RWPE1 (cell line): ENCODE measurements around the gene GSK3B.

Experiments
- CTCF ChIA-PET: fragments of 350-600 bp; sonication (Branson Sonifier 250); formaldehyde crosslinking; extraction: SDS; loops from one replicate; lab custom pipeline; 2021; lab: Yijun Ruan, JAX
- POLR2A ChIA-PET: fragments of 400-600 bp; formaldehyde crosslinking; extraction: SDS; loops from one replicate; lab custom pipeline; 2020; ENCODE audit warnings: antibody characterized with exemption; ENCODE audit not compliant: low non-redundant PET; lab: Yijun Ruan, JAX
- DNase-seq: peaks from one replicate; pipeline ENCODE4 v3.0.0; 2012; ENCODE audit warnings: low spot score
- H3K27ac ChIP-seq: fragments of 450-650 bp; 2 replicates; pipeline ENCODE4 v1.5.1; 2017
- TF ChIP-seq, protein P1 (sequence below): fragments of 450-650 bp; conservative IDR thresholded peaks from 2 replicates; pipeline ENCODE4 v1.5.1; 2017; ENCODE audit warnings: low read depth, mild to moderate bottlenecking

The GSK3B gene

DNA sequence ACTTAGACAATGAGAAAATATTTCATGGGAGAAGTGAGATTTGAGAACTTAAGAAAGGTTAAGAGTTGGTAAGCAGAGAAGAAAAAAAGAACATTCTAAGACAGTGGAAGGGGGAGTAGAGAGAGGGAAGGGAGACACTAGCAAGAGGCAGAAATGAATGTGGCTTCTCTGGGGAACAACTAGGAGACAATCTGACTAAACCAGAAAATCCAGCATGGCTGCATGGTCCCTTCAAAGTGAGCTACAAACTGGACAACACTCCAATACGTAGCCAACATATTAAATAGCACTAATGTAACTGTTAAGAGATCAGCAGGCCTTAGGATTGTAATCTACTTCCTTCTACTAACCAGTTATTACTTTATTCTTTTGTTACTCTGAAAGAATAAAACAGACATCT lies 222.7 kb downstream of the GSK3B start:
- POLR2A ChIA-PET = no interaction called here
- no peak for DNase-seq
- H3K27ac ChIP-seq = no peak overlapping the region
- TF ChIP-seq, protein P1, sequence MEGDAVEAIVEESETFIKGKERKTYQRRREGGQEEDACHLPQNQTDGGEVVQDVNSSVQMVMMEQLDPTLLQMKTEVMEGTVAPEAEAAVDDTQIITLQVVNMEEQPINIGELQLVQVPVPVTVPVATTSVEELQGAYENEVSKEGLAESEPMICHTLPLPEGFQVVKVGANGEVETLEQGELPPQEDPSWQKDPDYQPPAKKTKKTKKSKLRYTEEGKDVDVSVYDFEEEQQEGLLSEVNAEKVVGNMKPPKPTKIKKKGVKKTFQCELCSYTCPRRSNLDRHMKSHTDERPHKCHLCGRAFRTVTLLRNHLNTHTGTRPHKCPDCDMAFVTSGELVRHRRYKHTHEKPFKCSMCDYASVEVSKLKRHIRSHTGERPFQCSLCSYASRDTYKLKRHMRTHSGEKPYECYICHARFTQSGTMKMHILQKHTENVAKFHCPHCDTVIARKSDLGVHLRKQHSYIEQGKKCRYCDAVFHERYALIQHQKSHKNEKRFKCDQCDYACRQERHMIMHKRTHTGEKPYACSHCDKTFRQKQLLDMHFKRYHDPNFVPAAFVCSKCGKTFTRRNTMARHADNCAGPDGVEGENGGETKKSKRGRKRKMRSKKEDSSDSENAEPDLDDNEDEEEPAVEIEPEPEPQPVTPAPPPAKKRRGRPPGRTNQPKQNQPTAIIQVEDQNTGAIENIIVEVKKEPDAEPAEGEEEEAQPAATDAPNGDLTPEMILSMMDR = no peak
- CTCF ChIA-PET = no interaction called here

DNA sequence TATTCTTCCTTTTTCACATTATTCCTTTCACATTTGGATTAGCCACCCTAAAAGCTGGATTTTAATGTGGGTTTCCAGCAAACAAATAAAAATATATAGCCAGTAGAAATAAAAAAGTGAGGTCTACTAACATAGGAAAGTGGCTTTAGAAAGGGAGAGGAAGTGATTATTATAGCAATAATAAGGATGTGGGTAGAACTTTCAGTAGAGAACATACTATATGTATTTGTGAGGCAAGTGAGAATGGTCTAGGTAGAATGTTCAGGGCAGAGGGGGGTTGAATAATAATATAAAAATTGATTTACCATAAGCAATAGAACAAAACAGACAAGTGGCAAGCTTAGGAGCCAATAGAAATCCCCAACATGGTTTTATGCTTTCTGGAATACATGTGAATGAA lies 223.7 kb downstream of the GSK3B start:
- no peak overlapping the region for H3K27ac ChIP-seq
- ChIA-PET POLR2A (no interaction called here), CTCF (no interaction called here)
- DNase-seq = no peak
- TF ChIP-seq, protein P1 = no peak

- no peak overlapping the region for H3K27ac ChIP-seq
- no peak for DNase-seq
- ChIA-PET POLR2A (no interaction called here), CTCF (no interaction called here)
- TF ChIP-seq, protein P1 = no peak
These were observed 229.8 kb downstream of the GSK3B start for GRCh38 chr3:119864476-119864875.

DNA sequence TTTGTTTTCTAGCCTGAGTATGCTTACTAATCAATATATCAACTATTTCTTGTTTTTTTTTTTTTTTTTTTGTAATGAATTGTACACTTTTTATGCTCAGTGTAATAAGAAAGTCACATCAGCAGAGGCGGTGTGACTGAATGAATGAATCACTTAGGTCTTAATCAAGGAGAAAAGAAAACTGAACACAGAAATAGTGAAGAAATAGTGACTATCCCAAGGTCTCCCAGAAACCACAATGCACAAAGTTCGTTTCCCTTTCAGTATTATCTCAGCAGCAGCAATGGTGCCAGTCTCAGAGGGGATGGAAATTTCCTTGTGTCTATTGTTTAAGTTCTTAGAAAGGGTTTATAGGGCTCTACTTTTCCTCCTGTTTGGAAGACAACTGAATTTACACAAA lies 231.6 kb downstream of the GSK3B start:
- CTCF ChIA-PET = no interaction called here

DNA sequence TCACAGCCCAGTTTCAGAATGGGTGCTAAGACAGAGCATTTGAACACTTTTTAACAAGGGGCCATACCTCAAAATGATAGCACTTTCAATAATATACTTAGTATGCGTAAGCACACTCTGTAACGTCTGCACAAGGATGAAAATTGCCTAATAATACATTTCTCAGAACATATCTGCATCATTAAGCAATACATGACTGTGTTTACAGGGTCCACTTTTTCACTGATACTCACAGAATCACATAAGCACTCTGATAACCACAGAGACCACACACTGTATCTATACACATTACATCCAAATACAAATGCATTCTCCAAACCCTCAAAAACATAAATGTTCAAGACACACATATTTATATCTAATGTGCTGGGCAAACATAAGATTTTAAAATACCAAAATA lies 232.6 kb downstream of the GSK3B start:
- no peak for DNase-seq
- no peak overlapping the region for H3K27ac ChIP-seq
- ChIA-PET POLR2A (no interaction called here), CTCF (no interaction called here)
- TF ChIP-seq, protein P1 = no peak

More for the DNA sequence above, 231.6 kb downstream of the GSK3B start:
- POLR2A ChIA-PET = no interaction called here
- TF ChIP-seq, protein P1 = no peak
- H3K27ac ChIP-seq = no peak overlapping the region
- DNase-seq = no peak

DNA sequence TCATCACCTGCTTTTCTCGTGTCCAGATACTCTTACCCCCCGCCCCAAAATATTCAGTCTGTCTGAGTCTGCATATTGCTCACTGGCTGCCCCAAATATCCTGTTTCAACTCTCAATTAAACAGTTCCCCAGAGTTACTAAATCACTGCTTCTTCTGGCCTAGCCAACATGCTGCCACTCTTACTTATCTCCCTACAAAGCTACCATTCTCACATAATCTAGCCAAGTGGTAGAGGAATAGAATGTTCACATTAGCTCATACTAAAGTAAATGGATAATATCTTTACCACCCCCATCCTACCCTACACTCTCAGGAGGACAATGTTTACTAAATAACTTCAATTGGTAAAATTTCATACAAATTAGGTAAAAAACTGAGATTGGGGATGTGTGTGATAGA lies 234.5 kb downstream of the GSK3B start:
- H3K27ac ChIP-seq = no peak overlapping the region
- TF ChIP-seq, protein P1 = no peak
- DNase-seq = no peak
- CTCF ChIA-PET = interaction anchor here (0.6 kb wide), 1 partner anchor 699 kb away, joined by 3 read pairs; no protein-coding TSS in a partner anchor
- POLR2A ChIA-PET = interaction anchor here (0.6 kb wide), 1 partner anchor 420 kb away, joined by 3 read pairs; no protein-coding TSS in a partner anchor
